Peyer's patch (tissue), 4 donors: ENCODE data around the gene COL27A1. TPM values are rescaled to one million over a fixed set of nuclear protein-coding genes. Genes with fewer than 3 reads are reported as not detected.

Source experiments
- DNase-seq, 3 donors: peaks; one replicate each; pipeline ENCODE4 v3.0.0-alpha.2; 2017 to 2019
- H3K27ac ChIP-seq, 4 donors: fragments of 200-600 bp; sonication (generic); one replicate each; pipeline ENCODE4 v1.5.1; 2016 to 2019
- H3K27me3 ChIP-seq, 2 donors: fragments of 200-600 bp; sonication (generic); one replicate each; pipeline ENCODE4 v1.5.1; 2019
- H3K36me3 ChIP-seq, 3 donors: fragments of 200-600 bp; sonication (generic); one replicate each; pipeline ENCODE4 v1.5.1; 2016 to 2019
- H3K4me1 ChIP-seq, 4 donors: fragments of 200-600 bp; sonication (generic); one replicate each; pipeline ENCODE4 v1.5.1; 2016 to 2019
- H3K4me3 ChIP-seq, 4 donors: fragments of 200-600 bp; sonication (generic); 1 replicate in 3 of 4; 2 replicates in 1 of 4; pipeline ENCODE4 v1.5.1; 2016 to 2019; ENCODE audit warnings: mild to moderate bottlenecking in 1 of 4
- H3K9me3 ChIP-seq, 4 donors: fragments of 200-600 bp; sonication (generic); one replicate each; pipeline ENCODE4 v1.5.1; 2016 to 2019; ENCODE audit warnings: mild to moderate bottlenecking in 1 of 4
- POLR2A ChIP-seq, 2 donors: fragments of 450-650 bp; IDR thresholded peaks; one replicate each; pipeline ENCODE4 v1.5.1; 2017; ENCODE audit warnings: antibody characterized with exemption in 2 of 2, mild to moderate bottlenecking in 2 of 2, moderate library complexity in 2 of 2
- total RNA-seq, 4 donors: library from RNA; depleted of rRNA; stranded (reverse); fragments of >200 nt; gene quantifications; one replicate each; pipeline ENCODE4 v1.1.0, GENCODE V29; 2016
- TF ChIP-seq, protein P1 (sequence below), 6 experiments: fragments of 450-650 bp in 4 of 6; fragments of 200-600 bp in 2 of 6; sonication (generic) in 1 of 6; IDR thresholded peaks; one replicate each; pipeline ENCODE4 v1.5.1; 2017 to 2019; ENCODE audit warnings: antibody characterized with exemption in 6 of 6, mild to moderate bottlenecking in 3 of 6, moderate library complexity in 1 of 6

COL27A1 gene
- total RNA-seq, 4 donors from 2014 or later, result 5.8 to 23.1 (median 7.2) TPM

- TF ChIP-seq POLR2A (IDR thresholded peaks at IDR 0.05), result no peak
- TF ChIP-seq, protein P1, sequence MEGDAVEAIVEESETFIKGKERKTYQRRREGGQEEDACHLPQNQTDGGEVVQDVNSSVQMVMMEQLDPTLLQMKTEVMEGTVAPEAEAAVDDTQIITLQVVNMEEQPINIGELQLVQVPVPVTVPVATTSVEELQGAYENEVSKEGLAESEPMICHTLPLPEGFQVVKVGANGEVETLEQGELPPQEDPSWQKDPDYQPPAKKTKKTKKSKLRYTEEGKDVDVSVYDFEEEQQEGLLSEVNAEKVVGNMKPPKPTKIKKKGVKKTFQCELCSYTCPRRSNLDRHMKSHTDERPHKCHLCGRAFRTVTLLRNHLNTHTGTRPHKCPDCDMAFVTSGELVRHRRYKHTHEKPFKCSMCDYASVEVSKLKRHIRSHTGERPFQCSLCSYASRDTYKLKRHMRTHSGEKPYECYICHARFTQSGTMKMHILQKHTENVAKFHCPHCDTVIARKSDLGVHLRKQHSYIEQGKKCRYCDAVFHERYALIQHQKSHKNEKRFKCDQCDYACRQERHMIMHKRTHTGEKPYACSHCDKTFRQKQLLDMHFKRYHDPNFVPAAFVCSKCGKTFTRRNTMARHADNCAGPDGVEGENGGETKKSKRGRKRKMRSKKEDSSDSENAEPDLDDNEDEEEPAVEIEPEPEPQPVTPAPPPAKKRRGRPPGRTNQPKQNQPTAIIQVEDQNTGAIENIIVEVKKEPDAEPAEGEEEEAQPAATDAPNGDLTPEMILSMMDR (IDR thresholded peaks at IDR 0.05), result no peak
- DNase-seq, result peak in 1 of 3 donors; percentile 28
- Histone ChIP-seq H3K27me3 (no peaks in the 10 kb centered on the region), H3K4me3 (no peak overlapping the region), H3K9me3 (no peaks in the 10 kb centered on the region), H3K27ac (no peak overlapping the region), H3K4me1 (no peaks in the 10 kb centered on the region), H3K36me3 (no peaks in the 10 kb centered on the region)
Measured at GRCh38 chr9:114284316-114285060, 129.2 kb downstream of the COL27A1 start.

GRCh38 chr9:114285166-114285867 lies 130.0 kb downstream of the COL27A1 start:
- no peaks in the 10 kb centered on the region for H3K4me1 ChIP-seq
- DNase-seq, result peak in 1 of 3 donors; percentile 37
- TF ChIP-seq, protein P1 (IDR thresholded peaks at IDR 0.05), result no peak
- TF ChIP-seq POLR2A (IDR thresholded peaks at IDR 0.05), result no peak
- no peaks in the 10 kb centered on the region for H3K27me3 ChIP-seq
- no peaks in the 10 kb centered on the region for H3K36me3 ChIP-seq
- H3K9me3 ChIP-seq, result no peaks in the 10 kb centered on the region
- no peak overlapping the region for H3K4me3 ChIP-seq
- H3K27ac ChIP-seq, result no peak overlapping the region

DNA sequence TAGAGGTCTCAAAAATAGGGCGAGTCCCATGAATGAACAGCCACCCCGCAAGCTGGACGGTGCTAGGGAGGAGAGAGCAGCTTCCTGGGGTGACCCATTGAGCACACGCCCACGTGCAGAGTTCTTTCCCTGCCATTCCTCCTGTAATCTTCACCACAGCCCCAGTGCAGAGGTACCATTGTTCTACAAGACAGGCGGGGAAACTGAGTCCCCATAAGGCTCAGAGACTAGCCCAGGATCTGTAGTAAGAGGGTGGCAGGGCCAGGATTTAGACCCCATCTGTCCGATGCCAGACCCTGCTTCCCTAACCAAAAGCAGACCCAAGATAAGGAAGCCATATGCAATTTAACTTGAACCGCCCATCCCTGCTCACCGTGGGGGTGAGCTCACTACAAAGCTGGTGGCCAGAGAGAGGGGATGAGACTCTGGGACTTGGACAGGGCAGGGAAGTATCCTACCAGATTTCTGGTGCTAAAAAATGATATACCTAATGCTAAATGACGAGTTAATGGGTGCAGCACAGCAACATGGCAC lies 130.9 kb downstream of the COL27A1 start:
- Histone ChIP-seq H3K27ac (no peak overlapping the region), H3K4me3 (no peak overlapping the region), H3K9me3 (no peaks in the 10 kb centered on the region), H3K36me3 (no peaks in the 10 kb centered on the region), H3K4me1 (no peaks in the 10 kb centered on the region), H3K27me3 (no peaks in the 10 kb centered on the region)
- TF ChIP-seq, protein P1 (IDR thresholded peaks at IDR 0.05), result no peak
- TF ChIP-seq POLR2A (IDR thresholded peaks at IDR 0.05), result no peak
- peak in 1 of 3 donors; percentile 16 for DNase-seq

DNA sequence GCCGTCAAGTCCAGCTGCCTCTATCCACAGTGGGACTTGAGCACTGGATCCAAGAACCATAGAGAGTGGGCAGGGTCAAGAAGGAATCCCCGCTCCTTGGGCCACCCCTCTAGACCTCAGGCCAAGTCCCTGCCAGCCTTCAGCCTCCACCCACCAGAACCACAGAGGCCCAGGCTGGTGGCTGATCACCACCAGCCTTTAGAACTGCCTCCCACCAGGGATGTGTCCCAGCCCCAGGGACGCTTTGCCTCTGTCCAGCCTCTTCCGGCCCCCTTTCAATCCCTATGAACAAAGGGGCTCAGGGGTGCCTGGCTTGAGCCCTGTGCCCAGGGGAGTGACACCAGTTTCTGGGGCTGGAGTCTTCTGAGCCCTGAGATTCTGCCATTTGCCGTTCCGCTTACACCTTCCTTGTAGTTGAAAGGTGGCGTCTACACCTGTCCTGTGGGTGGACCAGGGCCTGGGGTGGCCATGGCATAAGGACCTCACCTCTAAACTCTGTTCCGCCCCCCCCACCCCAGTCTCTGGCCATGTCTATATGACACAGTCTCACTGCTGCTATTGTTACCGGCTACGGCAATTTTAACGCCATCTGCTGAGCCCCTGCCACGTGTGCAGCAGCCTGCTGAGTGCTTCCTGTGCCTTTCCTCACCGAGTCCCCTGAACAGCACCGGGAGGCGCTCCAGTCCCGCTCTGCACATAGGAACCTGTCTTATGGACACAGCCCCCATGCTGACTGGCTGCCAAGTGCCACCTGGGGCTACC lies 131.8 kb downstream of the COL27A1 start:
- DNase-seq, result peak in 2 of 3 donors; percentile 28 to 33
- H3K9me3 ChIP-seq, result no peaks in the 10 kb centered on the region
- H3K36me3 ChIP-seq, result no peaks in the 10 kb centered on the region
- H3K4me3 ChIP-seq, result no peak overlapping the region
- no peaks in the 10 kb centered on the region for H3K27me3 ChIP-seq
- no peak for TF ChIP-seq POLR2A (IDR thresholded peaks at IDR 0.05)
- TF ChIP-seq, protein P1 (IDR thresholded peaks at IDR 0.05), result no peak
- no peak overlapping the region for H3K27ac ChIP-seq
- H3K4me1 ChIP-seq, result no peaks in the 10 kb centered on the region

GRCh38 chr9:114287763-114288192 lies 132.4 kb downstream of the COL27A1 start:
- peak in 2 of 3 donors; percentile 38 to 45 for DNase-seq
- no peak for TF ChIP-seq POLR2A (IDR thresholded peaks at IDR 0.05)
- TF ChIP-seq, protein P1 (IDR thresholded peaks at IDR 0.05), result no peak
- no peaks in the 10 kb centered on the region for H3K36me3 ChIP-seq

More at GRCh38 chr9:114287763-114288192, 132.4 kb downstream of the COL27A1 start:
- Histone ChIP-seq H3K9me3 (no peaks in the 10 kb centered on the region), H3K4me3 (no peak overlapping the region), H3K27ac (no peak overlapping the region), H3K4me1 (no peaks in the 10 kb centered on the region), H3K27me3 (no peaks in the 10 kb centered on the region)
